Activated naive CD4-positive, alpha-beta T cell (primary cell): ENCODE results near the gene FBN2.
"Not testable (repeated sequence)": the region's sequence is repeated elsewhere in the genome, so short reads cannot be mapped to it uniquely, and the experiment has no call there.

ENCODE experiments used
- DNase-seq, 4 experiments: peaks; one replicate each; lab custom pipeline; 2025; lab: John Stamatoyannopoulos, UW

The FBN2 gene

GRCh38 chr5:128534726-128535125 is 3.3 kb downstream of the FBN2 start:
- no peak for DNase-seq

- DNase-seq = no peak
Measured at GRCh38 chr5:128532776-128533175, 5.3 kb downstream of the FBN2 start.

- DNase-seq = no peak
Measured at GRCh38 chr5:128532127-128532526, 5.9 kb downstream of the FBN2 start.

GRCh38 chr5:128528637-128529255 is 9.3 kb downstream of the FBN2 start:
- no peak for DNase-seq

GRCh38 chr5:128528126-128528525 is 9.9 kb downstream of the FBN2 start:
- no peak for DNase-seq

GRCh38 chr5:128527077-128527476 is 11.0 kb downstream of the FBN2 start:
- no peak for DNase-seq

GRCh38 chr5:128522336-128522735 is 15.7 kb downstream of the FBN2 start:
- no peak for DNase-seq

GRCh38 chr5:128519827-128520226 is 18.2 kb downstream of the FBN2 start:
- no peak for DNase-seq

- no peak for DNase-seq
Measured at GRCh38 chr5:128516978-128517377, 21.1 kb downstream of the FBN2 start.

- DNase-seq = no peak
Measured at GRCh38 chr5:128513806-128514205, 24.2 kb downstream of the FBN2 start.

- no peak for DNase-seq
Measured at GRCh38 chr5:128512894-128513293, 25.2 kb downstream of the FBN2 start.

- no peak for DNase-seq
Measured at GRCh38 chr5:128506643-128507042, 31.4 kb downstream of the FBN2 start.

- not testable (repeated sequence) for DNase-seq
Measured at GRCh38 chr5:128503727-128504126, 34.3 kb downstream of the FBN2 start.

- no peak for DNase-seq
Measured at GRCh38 chr5:128498844-128499455, 39.1 kb downstream of the FBN2 start.

- DNase-seq = no peak
Measured at GRCh38 chr5:128494516-128494915, 43.5 kb downstream of the FBN2 start.

GRCh38 chr5:128493657-128494329 is 44.3 kb downstream of the FBN2 start:
- no peak for DNase-seq

- DNase-seq = no peak
Measured at GRCh38 chr5:128491291-128491690, 46.8 kb downstream of the FBN2 start.

GRCh38 chr5:128490761-128491160 is 47.3 kb downstream of the FBN2 start:
- DNase-seq = no peak

GRCh38 chr5:128487041-128487440 is 51.0 kb downstream of the FBN2 start:
- no peak for DNase-seq

- no peak for DNase-seq
Measured at GRCh38 chr5:128483738-128484137, 54.3 kb downstream of the FBN2 start.

- no peak for DNase-seq
Measured at GRCh38 chr5:128480906-128481633, 57.0 kb downstream of the FBN2 start.

GRCh38 chr5:128480158-128480557 is 57.9 kb downstream of the FBN2 start:
- no peak for DNase-seq
